Nephron progenitor cell (in vitro differentiated cells): ENCODE results near the gene KLHL15.

Experiments used
- DNase-seq: peaks from one replicate; pipeline ENCODE4 v3.0.0; 2021
- H3K27ac Mint-ChIP-seq: 2 replicates; pipeline ENCODE4 v1.8.0; 2021; ENCODE audit warnings: mild to moderate bottlenecking, moderate library complexity, mixed read lengths
- H3K27me3 Mint-ChIP-seq: 2 replicates; pipeline ENCODE4 v1.8.0; 2021; ENCODE audit warnings: mild to moderate bottlenecking, low read depth, mixed read lengths; ENCODE audit not compliant: poor library complexity
- H3K36me3 Mint-ChIP-seq: 2 replicates; pipeline ENCODE4 v1.8.0; 2021; ENCODE audit warnings: low read depth, mixed read lengths
- H3K4me1 Mint-ChIP-seq: 2 replicates; pipeline ENCODE4 v1.8.0; 2021; ENCODE audit warnings: mixed read lengths
- H3K4me3 Mint-ChIP-seq: 2 replicates; pipeline ENCODE4 v1.8.0; 2021; ENCODE audit warnings: mild to moderate bottlenecking, moderate library complexity, mixed read lengths
- H3K9me3 Mint-ChIP-seq: 2 replicates; pipeline ENCODE4 v1.8.0; 2021; ENCODE audit warnings: mild to moderate bottlenecking, moderate library complexity, mixed read lengths
- CTCF ChIP-seq: fragments of 200-600 bp; sonication (generic); IDR thresholded peaks from 2 replicates; pipeline ENCODE4 v1.5.0; 2021; ENCODE audit warnings: antibody characterized with exemption

KLHL15 gene

GRCh38 chrX:24037729-24038128 is 10.7 kb upstream of the KLHL15 start:
- TF ChIP-seq CTCF: no peak
- Mint-ChIP-seq H3K27ac (no peak overlapping the region), H3K27me3 (peaks cover 2% of the 10 kb centered on the region)

GRCh38 chrX:24034485-24034884 is 7.5 kb upstream of the KLHL15 start:
- Mint-ChIP-seq H3K27ac (no peak overlapping the region), H3K4me1 (peaks cover 5% of the 10 kb centered on the region), H3K4me3 (no peak overlapping the region), H3K9me3 (no peaks in the 10 kb centered on the region), H3K36me3 (no peaks in the 10 kb centered on the region), H3K27me3 (peaks cover 10% of the 10 kb centered on the region)
- no peak for TF ChIP-seq CTCF
- DNase-seq: no peak

More at GRCh38 chrX:24037729-24038128, 10.7 kb upstream of the KLHL15 start:
- Mint-ChIP-seq H3K4me1 (peaks cover 3% of the 10 kb centered on the region), H3K36me3 (no peaks in the 10 kb centered on the region), H3K9me3 (no peaks in the 10 kb centered on the region), H3K4me3 (no peak overlapping the region)
- DNase-seq: no peak

GRCh38 chrX:24030597-24030996 is 3.6 kb upstream of the KLHL15 start:
- Mint-ChIP-seq H3K4me3 (no peak overlapping the region), H3K27me3 (peaks cover 13% of the 10 kb centered on the region), H3K27ac (peak overlapping the region; percentile 20), H3K4me1 (peaks cover 19% of the 10 kb centered on the region), H3K9me3 (no peaks in the 10 kb centered on the region), H3K36me3 (no peaks in the 10 kb centered on the region)
- TF ChIP-seq CTCF: no peak
- DNase-seq: no peak

- no peak for TF ChIP-seq CTCF
- DNase-seq: no peak
- H3K4me1 Mint-ChIP-seq: peaks cover 27% of the 10 kb centered on the region
- H3K4me3 Mint-ChIP-seq: no peak overlapping the region
- peaks cover 7% of the 10 kb centered on the region for H3K36me3 Mint-ChIP-seq
- no peaks in the 10 kb centered on the region for H3K9me3 Mint-ChIP-seq
- peaks cover 10% of the 10 kb centered on the region for H3K27me3 Mint-ChIP-seq
- no peak overlapping the region for H3K27ac Mint-ChIP-seq
These were observed 999 bp upstream of the KLHL15 start for GRCh38 chrX:24027985-24028384.

GRCh38 chrX:24026432-24026831 is 554 bp downstream of the KLHL15 start:
- no peak for TF ChIP-seq CTCF
- no peaks in the 10 kb centered on the region for H3K9me3 Mint-ChIP-seq
- peaks cover 10% of the 10 kb centered on the region for H3K27me3 Mint-ChIP-seq
- peak overlapping the region; percentile 86 for H3K4me3 Mint-ChIP-seq
- H3K27ac Mint-ChIP-seq: peak overlapping the region; percentile 100
- DNase-seq: no peak
- peaks cover 18% of the 10 kb centered on the region for H3K36me3 Mint-ChIP-seq
- peaks cover 30% of the 10 kb centered on the region for H3K4me1 Mint-ChIP-seq

GRCh38 chrX:24025741-24026403 is 1.1 kb downstream of the KLHL15 start:
- DNase-seq: no peak
- Mint-ChIP-seq H3K4me1 (peaks cover 36% of the 10 kb centered on the region), H3K4me3 (peak overlapping the region; percentile 86), H3K27ac (peak overlapping the region; percentile 100), H3K36me3 (peaks cover 21% of the 10 kb centered on the region), H3K27me3 (peaks cover 8% of the 10 kb centered on the region), H3K9me3 (no peaks in the 10 kb centered on the region)
- TF ChIP-seq CTCF: no peak
